Measurements from ENCODE around the gene DLG1.

DLG1 gene

GRCh38 chr3:196995646-196996355 is 302.6 kb downstream of the DLG1 start:
- Histone ChIP-seq H3K4me1 (ENCODE audit: control extremely low read depth in 1 of 4, control insufficient read depth in 4 of 4, insufficient read depth in 4 of 4, low read length in 3 of 4) (no peaks in the 10 kb centered on the region), H3K4me3 (ENCODE audit: control insufficient read depth in 1 of 7, extremely low read depth in 1 of 7, insufficient read depth in 4 of 7, low read depth in 2 of 7, low read length in 6 of 7) (no peak overlapping the region), H3K36me3 (ENCODE audit: control insufficient read depth in 4 of 4, insufficient read depth in 4 of 4, low read length in 3 of 4) (no peaks in the 10 kb centered on the region), H3K27ac (ENCODE audit: insufficient read depth in 1 of 2, low read depth in 1 of 2, low read length in 2 of 2, poor library complexity in 1 of 2, severe bottlenecking in 2 of 2) (no peak overlapping the region), H3K9me3 (ENCODE audit: control extremely low read depth in 1 of 5, control insufficient read depth in 4 of 5, insufficient read depth in 2 of 5, low read depth in 1 of 5, low read length in 4 of 5) (peaks cover 0 to 5% (median 0%) of the 10 kb centered on the region in 5 experiments), H3K27me3 (replicated peaks in 2 of 5; ENCODE audit: control insufficient read depth in 4 of 5, insufficient read depth in 5 of 5, low read length in 4 of 5) (no peaks in the 10 kb centered on the region)
- no peak for DNase-seq
- POLR2A ChIA-PET = no interaction called here
- WGBS (ENCODE audit: insufficient coverage) = 93% methylated on average over 8 of the region's 14 CpGs
- CTCF ChIA-PET = no interaction called here

- Histone ChIP-seq H3K4me3 (ENCODE audit: control insufficient read depth in 1 of 7, extremely low read depth in 1 of 7, insufficient read depth in 4 of 7, low read depth in 2 of 7, low read length in 6 of 7) (no peak overlapping the region), H3K27me3 (replicated peaks in 2 of 5; ENCODE audit: control insufficient read depth in 4 of 5, insufficient read depth in 5 of 5, low read length in 4 of 5) (no peaks in the 10 kb centered on the region), H3K4me1 (ENCODE audit: control extremely low read depth in 1 of 4, control insufficient read depth in 4 of 4, insufficient read depth in 4 of 4, low read length in 3 of 4) (no peaks in the 10 kb centered on the region), H3K36me3 (ENCODE audit: control insufficient read depth in 4 of 4, insufficient read depth in 4 of 4, low read length in 3 of 4) (no peaks in the 10 kb centered on the region), H3K27ac (ENCODE audit: insufficient read depth in 1 of 2, low read depth in 1 of 2, low read length in 2 of 2, poor library complexity in 1 of 2, severe bottlenecking in 2 of 2) (no peak overlapping the region), H3K9me3 (ENCODE audit: control extremely low read depth in 1 of 5, control insufficient read depth in 4 of 5, insufficient read depth in 2 of 5, low read depth in 1 of 5, low read length in 4 of 5) (peaks cover 0 to 5% (median 0%) of the 10 kb centered on the region in 5 experiments)
- 100% methylated on average over 10 of the region's 19 CpGs for WGBS (ENCODE audit: insufficient coverage)
- ChIA-PET POLR2A (no interaction called here), CTCF (no interaction called here)
- DNase-seq = no peak
These were observed 303.4 kb downstream of the DLG1 start for GRCh38 chr3:196995027-196995426.

- CTCF ChIA-PET = interaction anchor here (1.2 kb wide), 1 partner anchor 13 kb away, joined by 3 read pairs; no protein-coding TSS in a partner anchor
- Histone ChIP-seq H3K4me3 (ENCODE audit: control insufficient read depth in 1 of 7, extremely low read depth in 1 of 7, insufficient read depth in 4 of 7, low read depth in 2 of 7, low read length in 6 of 7) (no peak overlapping the region), H3K36me3 (ENCODE audit: control insufficient read depth in 4 of 4, insufficient read depth in 4 of 4, low read length in 3 of 4) (no peaks in the 10 kb centered on the region), H3K27ac (ENCODE audit: insufficient read depth in 1 of 2, low read depth in 1 of 2, low read length in 2 of 2, poor library complexity in 1 of 2, severe bottlenecking in 2 of 2) (no peak overlapping the region), H3K9me3 (ENCODE audit: control extremely low read depth in 1 of 5, control insufficient read depth in 4 of 5, insufficient read depth in 2 of 5, low read depth in 1 of 5, low read length in 4 of 5) (peaks cover 0 to 5% (median 0%) of the 10 kb centered on the region in 5 experiments), H3K4me1 (ENCODE audit: control extremely low read depth in 1 of 4, control insufficient read depth in 4 of 4, insufficient read depth in 4 of 4, low read length in 3 of 4) (no peaks in the 10 kb centered on the region), H3K27me3 (replicated peaks in 2 of 5; ENCODE audit: control insufficient read depth in 4 of 5, insufficient read depth in 5 of 5, low read length in 4 of 5) (no peaks in the 10 kb centered on the region)
- POLR2A ChIA-PET = no interaction called here
- WGBS (ENCODE audit: insufficient coverage) = 91% methylated on average over 16 of the region's 16 CpGs
- DNase-seq = no peak
These were observed 304.4 kb downstream of the DLG1 start for GRCh38 chr3:196994056-196994455.

All from common myeloid progenitor, CD34-positive (primary cell).